Measurements from ENCODE around the gene OLFM3. TPM values are rescaled to one million over a fixed set of nuclear protein-coding genes. Genes with fewer than 3 reads are reported as not detected.

Gene OLFM3
- total RNA-seq, 1 donor from 2014 or later = not detected

DNA sequence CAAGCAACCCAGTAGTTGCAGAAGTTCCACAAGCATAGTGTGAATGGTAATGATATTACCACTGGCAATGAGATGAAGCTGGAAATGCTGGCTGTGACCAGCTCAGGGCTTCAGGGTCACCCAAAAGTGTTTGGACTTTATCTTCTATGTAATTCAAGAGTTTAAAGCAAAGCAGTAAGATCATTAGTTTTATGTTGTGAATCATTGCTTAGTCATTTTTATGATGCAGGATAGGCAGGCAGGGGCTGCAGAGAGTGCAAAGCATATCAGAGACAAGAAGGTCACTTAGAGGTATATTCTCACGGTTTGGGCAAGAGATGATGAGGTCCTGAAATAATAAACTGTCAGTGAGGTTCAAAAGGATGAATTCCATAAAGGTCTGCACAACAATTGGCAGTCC, 147.4 kb downstream of the OLFM3 start:
- DNase-seq (ENCODE audit: low read depth) = no peak

DNA sequence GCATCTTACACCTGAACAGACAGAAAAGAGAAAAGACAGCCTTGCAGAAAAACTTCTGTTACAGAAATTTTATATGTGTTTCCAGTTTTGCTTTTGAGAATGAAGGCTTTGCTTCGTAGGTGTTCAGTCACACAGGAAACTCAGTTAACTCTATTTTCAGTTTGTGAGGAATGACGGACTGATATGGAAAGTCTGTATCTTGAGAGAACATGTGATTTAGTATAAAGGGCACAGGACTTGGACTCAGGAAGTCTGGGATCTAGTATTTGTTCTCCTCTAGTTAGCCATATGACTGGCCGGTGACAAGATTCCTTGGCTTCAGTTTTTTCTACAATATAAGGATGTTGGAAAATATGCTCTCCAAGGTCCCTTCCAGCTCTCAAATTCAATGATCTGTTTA, 149.1 kb downstream of the OLFM3 start:
- DNase-seq (ENCODE audit: low read depth) = no peak

DNA sequence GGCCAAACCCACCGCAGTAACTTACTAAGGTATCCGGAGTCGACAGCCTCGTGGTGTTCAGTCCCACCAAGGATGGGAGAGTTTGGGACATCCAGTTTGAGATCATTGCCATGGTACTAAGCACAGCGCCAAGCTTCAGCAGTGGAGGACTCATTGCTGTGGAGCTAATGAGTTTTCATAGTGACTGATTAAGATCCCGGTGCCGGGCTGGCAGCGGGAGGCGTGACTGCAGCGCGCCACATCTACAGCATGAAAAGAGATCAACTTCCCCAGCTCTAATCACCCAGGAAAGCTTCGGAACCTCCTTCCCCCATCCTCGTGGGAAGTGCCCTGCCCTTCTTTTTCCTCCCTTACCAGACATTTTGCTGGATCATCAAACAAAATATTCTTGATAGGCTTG, 149.9 kb downstream of the OLFM3 start:
- DNase-seq (ENCODE audit: low read depth) = no peak

- no peak for DNase-seq (ENCODE audit: low read depth)
Measured at GRCh38 chr1:101843160-101843559, 153.6 kb downstream of the OLFM3 start.

DNA sequence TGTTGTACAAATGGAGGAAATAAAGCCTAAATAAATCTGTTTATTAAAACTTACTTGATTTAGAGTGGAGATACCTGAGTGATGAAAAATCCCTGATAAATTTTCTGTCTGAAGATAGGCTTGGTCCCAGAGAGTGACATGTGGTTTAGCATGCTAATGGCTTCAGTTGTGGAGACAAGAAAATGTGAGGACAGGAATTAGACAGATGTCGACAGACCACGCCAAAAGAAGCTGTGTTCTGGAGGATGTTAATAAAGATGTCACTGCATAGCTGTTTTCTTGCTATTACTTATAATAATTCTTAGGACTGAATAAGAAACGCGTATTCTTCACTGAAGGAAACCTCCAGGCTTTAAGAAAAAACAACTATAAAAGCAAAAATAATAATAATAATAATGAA, 154.9 kb downstream of the OLFM3 start:
- DNase-seq (ENCODE audit: low read depth) = no peak

GRCh38 chr1:101835988-101836387, 160.7 kb downstream of the OLFM3 start:
- no peak for DNase-seq (ENCODE audit: low read depth)

- DNase-seq (ENCODE audit: low read depth) = no peak
Measured at GRCh38 chr1:101833312-101833711, 163.4 kb downstream of the OLFM3 start.

GRCh38 chr1:101826416-101826815, 170.3 kb downstream of the OLFM3 start:
- no peak for DNase-seq (ENCODE audit: low read depth)

- peak; percentile 39 for DNase-seq (ENCODE audit: low read depth)
Measured at GRCh38 chr1:101820071-101820470, 176.7 kb downstream of the OLFM3 start.

DNA sequence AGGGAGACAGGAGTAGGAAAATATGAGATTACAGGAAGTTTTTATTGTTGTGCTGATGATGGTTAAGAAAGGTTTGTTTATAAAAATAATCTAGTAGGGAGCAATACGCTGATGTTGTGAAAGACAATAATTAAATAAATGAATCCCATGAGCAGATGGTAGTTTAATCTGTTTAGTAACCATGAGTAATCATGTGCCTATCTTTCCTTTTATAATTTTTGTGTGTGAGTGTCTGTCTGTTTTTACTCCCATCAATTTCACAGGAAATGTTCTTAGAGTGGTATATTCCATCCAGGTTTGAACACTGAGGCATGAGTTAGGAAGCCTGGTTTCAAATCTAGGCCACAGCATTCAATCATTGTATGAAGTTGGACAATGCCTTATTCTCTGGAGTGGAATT, 180.5 kb downstream of the OLFM3 start:
- no peak for DNase-seq (ENCODE audit: low read depth)

DNA sequence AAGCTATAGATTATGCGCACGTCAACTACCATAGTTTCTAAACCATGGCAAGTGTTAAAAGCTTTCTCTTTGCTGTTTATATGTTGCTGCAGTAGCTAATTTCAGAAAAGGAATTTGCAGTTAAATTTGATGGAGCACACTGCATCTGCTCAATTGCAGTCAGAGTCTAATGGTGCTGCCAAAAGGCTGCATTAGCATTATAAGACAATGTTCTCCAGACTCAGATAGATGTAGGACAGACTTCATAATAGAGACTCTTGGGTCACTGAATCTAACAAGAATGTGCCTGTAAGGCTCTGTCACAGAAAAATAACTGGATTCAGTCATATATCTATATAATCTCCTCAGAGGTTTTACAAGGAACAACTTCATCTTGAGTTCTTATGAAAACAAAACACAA, 198.3 kb downstream of the OLFM3 start:
- DNase-seq (ENCODE audit: low read depth) = no peak

GRCh38 chr1:101797722-101798121, 199.0 kb downstream of the OLFM3 start:
- DNase-seq (ENCODE audit: low read depth) = no peak

- DNase-seq (ENCODE audit: low read depth) = peak; percentile 55
Measured at GRCh38 chr1:101781201-101781831, 215.4 kb downstream of the OLFM3 start.

- DNase-seq (ENCODE audit: low read depth) = peak; percentile 9
Measured at GRCh38 chr1:101769520-101769919, 227.2 kb downstream of the OLFM3 start.

GRCh38 chr1:101757985-101758384, 238.7 kb downstream of the OLFM3 start:
- no peak for DNase-seq (ENCODE audit: low read depth)

GRCh38 chr1:101756411-101756810, 240.3 kb downstream of the OLFM3 start:
- no peak for DNase-seq (ENCODE audit: low read depth)
